BE2C (cell line): ENCODE results near the gene CDCA7L.

Experiments used
- DNase-seq: peaks from one replicate; pipeline ENCODE4 v3.0.0-alpha.2; 2020
- H3K27me3 ChIP-seq: fragments of 250-450 bp; sonication (Bioruptor Pico); 2 replicates; pipeline ENCODE4 v1.5.1; 2020; ENCODE audit warnings: mild to moderate bottlenecking
- H3K36me3 ChIP-seq: fragments of 250-450 bp; sonication (Bioruptor Pico); 2 replicates; pipeline ENCODE4 v1.5.1; 2020; ENCODE audit warnings: mild to moderate bottlenecking
- H3K4me1 ChIP-seq: fragments of 250-450 bp; sonication (Bioruptor Pico); 2 replicates; pipeline ENCODE4 v1.5.1; 2020
- H3K4me3 ChIP-seq: 2 replicates; pipeline ENCODE4 v1.5.1; 2011; ENCODE audit warnings: low read depth, low read length
- H3K9me3 ChIP-seq: fragments of 250-450 bp; sonication (Bioruptor Pico); 2 replicates; pipeline ENCODE4 v1.5.1; 2020
- CTCF ChIP-seq: IDR thresholded peaks from 2 replicates; pipeline ENCODE4 v1.5.1; 2012; ENCODE audit warnings: mild to moderate bottlenecking, low read depth, low read length

Gene CDCA7L

GRCh38 chr7:21947946-21948345 lies 2.2 kb upstream of the CDCA7L start:
- no peak for DNase-seq
- TF ChIP-seq CTCF = no peak
- no peak overlapping the region for H3K4me3 ChIP-seq
- H3K27me3 ChIP-seq = no peaks in the 10 kb centered on the region
- H3K4me1 ChIP-seq = peaks cover under 1% of the 10 kb centered on the region; the same call in 1 of the 2 replicates
- H3K9me3 ChIP-seq = no peaks in the 10 kb centered on the region
- H3K36me3 ChIP-seq = no peaks in the 10 kb centered on the region

GRCh38 chr7:21947056-21947455 lies 1.4 kb upstream of the CDCA7L start:
- DNase-seq = no peak
- no peaks in the 10 kb centered on the region for H3K27me3 ChIP-seq
- TF ChIP-seq CTCF = no peak
- no peak overlapping the region for H3K4me3 ChIP-seq
- no peaks in the 10 kb centered on the region for H3K36me3 ChIP-seq
- H3K9me3 ChIP-seq = no peaks in the 10 kb centered on the region
- peaks cover 10% of the 10 kb centered on the region; the same call in 1 of the 2 replicates for H3K4me1 ChIP-seq

- H3K9me3 ChIP-seq = no peaks in the 10 kb centered on the region
- H3K4me3 ChIP-seq = peak overlapping the region; percentile 66
- TF ChIP-seq CTCF = no peak
- H3K4me1 ChIP-seq = peaks cover 13% of the 10 kb centered on the region
- H3K36me3 ChIP-seq = no peaks in the 10 kb centered on the region
- peak; percentile 89 for DNase-seq
- H3K27me3 ChIP-seq = no peaks in the 10 kb centered on the region
Measured at GRCh38 chr7:21946222-21946709, 567 bp upstream of the CDCA7L start.

GRCh38 chr7:21944616-21945453 lies 864 bp downstream of the CDCA7L start:
- Histone ChIP-seq H3K9me3 (no peaks in the 10 kb centered on the region), H3K4me1 (peaks cover 15% of the 10 kb centered on the region), H3K4me3 (peak overlapping the region; percentile 66), H3K27me3 (no peaks in the 10 kb centered on the region), H3K36me3 (no peaks in the 10 kb centered on the region)
- DNase-seq = no peak
- TF ChIP-seq CTCF = no peak

GRCh38 chr7:21943436-21943835 lies 2.3 kb downstream of the CDCA7L start:
- Histone ChIP-seq H3K9me3 (no peaks in the 10 kb centered on the region), H3K4me1 (peaks cover 15% of the 10 kb centered on the region), H3K4me3 (no peak overlapping the region), H3K36me3 (no peaks in the 10 kb centered on the region), H3K27me3 (no peaks in the 10 kb centered on the region)
- no peak for TF ChIP-seq CTCF
- DNase-seq = no peak

- Histone ChIP-seq H3K36me3 (no peaks in the 10 kb centered on the region), H3K4me3 (no peak overlapping the region), H3K4me1 (peaks cover 15% of the 10 kb centered on the region), H3K9me3 (no peaks in the 10 kb centered on the region), H3K27me3 (no peaks in the 10 kb centered on the region)
- TF ChIP-seq CTCF = no peak
- DNase-seq = no peak
Measured at GRCh38 chr7:21942955-21943354, 2.7 kb downstream of the CDCA7L start.
